ENCODE measurements around the gene RHBDL1. TPM values are rescaled to one million over a fixed set of nuclear protein-coding genes. Genes with fewer than 3 reads are reported as not detected.

RHBDL1 gene
- total and polyA plus RNA-seq, 2 of the 8 experiments (the other 6 are each of a cell fraction or from before 2014, with no cell fraction given), result 4.0 to 8.1 TPM

GRCh38 chr16:640614-641013 is 34.9 kb upstream of the RHBDL1 start:
- POLR2A ChIA-PET (ENCODE audit: partially characterized antibody), result interaction anchor here (1.1 to 2.6 kb wide), 2 partner anchors 10 to 35 kb away, joined by 3 to 10 read pairs; partner anchors contain the start of genes RHBDL1 and WFIKKN1
- Histone ChIP-seq H3K27me3 (replicated peaks in 1 of 4; ENCODE audit: control insufficient read depth in 3 of 4, extremely low read depth in 1 of 4, insufficient read depth in 3 of 4, low read length in 3 of 4) (peaks cover 0 to 5% (median 1%) of the 10 kb centered on the region in 4 experiments; a peak in 2 of 7 replicates), H2BK12ac (ENCODE audit: low read depth, low read length) (no peak overlapping the region), H3K4me2 (ENCODE audit: insufficient read depth in 1 of 2, low read depth in 2 of 2, low read length in 2 of 2) (no peak overlapping the region; a peak in 1 of 4 replicates), H2BK5ac (ENCODE audit: low read depth, low read length) (no peak overlapping the region), H2BK20ac (ENCODE audit: low read length) (no peak overlapping the region), H4K8ac (ENCODE audit: extremely low read depth, insufficient read depth, low read length) (0 out of 2 replicates have a peak overlapping the region, but pooled peaks have one; percentile 68), H4K20me1 (replicated peaks in 1 of 2; ENCODE audit: control insufficient read depth in 1 of 2, insufficient read depth in 2 of 2, low read length in 2 of 2) (no peaks in the 10 kb centered on the region), H3K79me2 (ENCODE audit: control insufficient read depth in 1 of 2, insufficient read depth in 2 of 2, low read length in 2 of 2) (peaks cover 0 to 3% of the 10 kb centered on the region in 2 experiments; a peak in 1 of 4 replicates), H3K14ac (ENCODE audit: insufficient read length) (no peak overlapping the region), H3K9me3 (ENCODE audit: insufficient read depth in 2 of 2, low read depth in 1 of 2, low read length in 1 of 2) (no peaks in the 10 kb centered on the region), H2BK120ac (replicated peaks; ENCODE audit: low read depth, low read length) (no peak overlapping the region), H2BK15ac (ENCODE audit: low read length) (no peak overlapping the region), H3K4ac (replicated peaks; ENCODE audit: insufficient read length, low read depth, low read length) (no peak overlapping the region), H3K27ac (ENCODE audit: low read depth, low read length) (no peak overlapping the region), H3K4me1 (replicated peaks in 1 of 4; ENCODE audit: control insufficient read depth in 3 of 4, insufficient read depth in 4 of 4, low read length in 3 of 4) (peaks cover 0 to 29% (median 22%) of the 10 kb centered on the region in 4 experiments; a peak in 6 of 7 replicates), H3K23ac (ENCODE audit: insufficient read length) (no peak overlapping the region), H3K79me1 (ENCODE audit: low read depth, low read length) (no peaks in the 10 kb centered on the region; the same call in 1 of the 2 replicates), H3K9ac (replicated peaks in 1 of 4; ENCODE audit: extremely low read depth in 1 of 4, low read depth in 3 of 4, low read length in 3 of 4) (no peak overlapping the region), H4K5ac (ENCODE audit: insufficient read length, low read depth, low read length) (no peak overlapping the region), H4K91ac (replicated peaks; ENCODE audit: insufficient read length, low read length) (no peak overlapping the region), H3K4me3 (ENCODE audit: extremely low read depth in 1 of 4, insufficient read depth in 2 of 4, low read depth in 3 of 4, low read length in 4 of 4) (peak overlapping the region in 1 of 4 experiments; percentile 88; a peak in 2 of 8 replicates), H2AFZ (ENCODE audit: low read length) (no peak overlapping the region), H3K36me3 (ENCODE audit: control insufficient read depth in 2 of 4, insufficient read depth in 4 of 4, low read length in 3 of 4) (no peaks in the 10 kb centered on the region), H3K56ac (replicated peaks; ENCODE audit: insufficient read length, low read depth, low read length) (no peak overlapping the region), H3K23me2 (ENCODE audit: low read depth, low read length) (peaks cover 11% of the 10 kb centered on the region; the same call in 1 of the 2 replicates), H2AK5ac (ENCODE audit: low read depth, low read length) (no peak overlapping the region; the same call in 1 of the 2 replicates), H3K18ac (ENCODE audit: extremely low read depth, low read length) (no peak overlapping the region; the same call in 1 of the 2 replicates)
- CTCF ChIA-PET (ENCODE audit: partially characterized antibody), result no interaction called here
- 95% methylated on average over 3 of the region's 5 CpGs; no CpG with 5 or more reads in 1 of the 2 experiments for WGBS, 2 experiments (ENCODE audit: extremely low coverage in 1 of 2, insufficient coverage in 1 of 2, insufficient read length in 1 of 2, insufficient replicate concordance in 2 of 2, low coverage in 1 of 2, low lambda C conversion rate in 2 of 2, missing lambda C conversion rate in 1 of 2)
- no peak for FAIRE-seq
- no peak for DNase-seq (ENCODE audit: low read depth in 1 of 2, low spot score in 2 of 2)
- TF ChIP-seq SRF (IDR thresholded peaks at IDR 0.05; ENCODE audit: low read depth, low read length) (no peak), NRF1 (IDR thresholded peaks at IDR 0.05; ENCODE audit: low read depth, low read length) (no peak), RFX5 (IDR thresholded peaks at IDR 0.05; ENCODE audit: borderline replicate concordance, low read depth, low read length) (no peak), CBX8 (IDR thresholded peaks at IDR 0.05; ENCODE audit: borderline replicate concordance, low read depth, low read length) (no peak), CHD2 (IDR thresholded peaks at IDR 0.05; ENCODE audit: low read length) (no peak), POLR2A (IDR thresholded peaks at IDR 0.05; ENCODE audit: control extremely low read depth in 1 of 2, low read depth in 2 of 2, low read length in 2 of 2) (no peak), E2F6 (IDR thresholded peaks at IDR 0.05) (no peak), EZH2 (IDR thresholded peaks at IDR 0.05; ENCODE audit: low read depth, low read length, severe bottlenecking) (no peak), SP2 (IDR thresholded peaks at IDR 0.05; ENCODE audit: low read length) (no peak), MAX (IDR thresholded peaks at IDR 0.05) (no peak), GABPA (IDR thresholded peaks at IDR 0.05; ENCODE audit: borderline replicate concordance, insufficient read depth, low read length) (no peak), ATF3 (IDR thresholded peaks at IDR 0.05; ENCODE audit: insufficient read depth, low read depth, low read length) (no peak), POLR2AphosphoS5 (IDR thresholded peaks at IDR 0.05; ENCODE audit: low read depth, low read length) (no peak)
